Activated CD8-positive, alpha-beta memory T cell treated with anti-CD3 and anti-CD28 coated beads, Interleukin-2, amount 50 U/mL, for 24 hours (primary cell): ENCODE measurements around the gene SGPP2.
"Not testable (repeated sequence)": the region's sequence is repeated elsewhere in the genome, so short reads cannot be mapped to it uniquely, and the experiment has no call there.

Source experiments
- DNase-seq: peaks from one replicate; pipeline ENCODE4 v3.0.0-alpha.2; 2020; ENCODE audit errors: extremely low read depth

Gene SGPP2

DNA sequence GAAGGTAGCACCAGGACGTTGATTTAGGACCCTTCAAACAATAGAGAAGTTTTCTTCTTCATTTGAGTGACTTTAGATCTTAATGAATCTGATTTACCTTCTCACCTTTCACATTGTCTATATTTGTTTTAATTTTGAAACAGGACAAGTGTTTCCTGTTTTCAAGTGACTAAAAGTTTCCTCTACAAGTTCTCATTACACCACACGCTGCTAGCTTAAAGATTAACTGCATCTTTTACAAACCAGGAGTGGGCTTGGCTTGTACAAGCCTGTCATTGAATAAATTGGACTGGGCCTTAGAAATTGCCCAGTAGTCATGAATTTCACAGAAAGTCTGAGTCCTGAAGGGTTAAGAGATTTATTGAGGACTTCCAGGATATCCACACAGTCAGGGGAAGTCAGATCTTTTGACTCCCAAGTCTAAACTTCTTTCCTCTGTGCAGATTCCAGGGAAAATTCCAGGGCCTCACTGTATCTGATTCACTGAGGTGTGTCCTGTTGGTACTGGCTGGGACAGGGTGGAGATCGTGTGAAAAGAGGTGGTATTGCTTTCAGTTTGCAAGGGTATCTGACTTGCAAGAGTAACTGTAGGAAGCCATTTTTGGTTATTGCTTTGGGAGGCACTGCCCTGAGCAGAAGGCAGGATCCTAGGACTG is 3.4 kb downstream of the SGPP2 start:
- DNase-seq = no peak

- no peak for DNase-seq
Observed at GRCh38 chr2:222430071-222430470, 5.7 kb downstream of the SGPP2 start.

DNA sequence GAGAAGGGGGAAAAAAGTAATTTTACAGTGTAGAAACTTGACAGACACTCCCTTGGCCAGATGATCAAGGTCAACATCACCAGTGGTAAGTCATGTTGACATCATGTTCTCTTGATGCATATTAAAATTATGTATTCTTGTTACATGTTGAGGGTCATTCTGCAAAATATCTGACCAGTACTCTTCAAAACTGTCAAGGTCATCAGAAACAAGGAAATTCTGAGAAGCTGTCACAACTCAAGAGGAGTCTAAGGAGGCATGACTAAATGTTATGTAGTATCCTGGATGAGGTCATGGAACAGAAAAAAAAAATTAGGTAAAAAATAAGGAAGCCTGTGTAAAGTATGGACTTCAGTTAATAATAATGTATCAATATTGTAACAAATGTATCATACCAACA is 6.3 kb downstream of the SGPP2 start:
- no peak for DNase-seq

GRCh38 chr2:222431869-222432268 is 7.5 kb downstream of the SGPP2 start:
- no peak for DNase-seq

DNA sequence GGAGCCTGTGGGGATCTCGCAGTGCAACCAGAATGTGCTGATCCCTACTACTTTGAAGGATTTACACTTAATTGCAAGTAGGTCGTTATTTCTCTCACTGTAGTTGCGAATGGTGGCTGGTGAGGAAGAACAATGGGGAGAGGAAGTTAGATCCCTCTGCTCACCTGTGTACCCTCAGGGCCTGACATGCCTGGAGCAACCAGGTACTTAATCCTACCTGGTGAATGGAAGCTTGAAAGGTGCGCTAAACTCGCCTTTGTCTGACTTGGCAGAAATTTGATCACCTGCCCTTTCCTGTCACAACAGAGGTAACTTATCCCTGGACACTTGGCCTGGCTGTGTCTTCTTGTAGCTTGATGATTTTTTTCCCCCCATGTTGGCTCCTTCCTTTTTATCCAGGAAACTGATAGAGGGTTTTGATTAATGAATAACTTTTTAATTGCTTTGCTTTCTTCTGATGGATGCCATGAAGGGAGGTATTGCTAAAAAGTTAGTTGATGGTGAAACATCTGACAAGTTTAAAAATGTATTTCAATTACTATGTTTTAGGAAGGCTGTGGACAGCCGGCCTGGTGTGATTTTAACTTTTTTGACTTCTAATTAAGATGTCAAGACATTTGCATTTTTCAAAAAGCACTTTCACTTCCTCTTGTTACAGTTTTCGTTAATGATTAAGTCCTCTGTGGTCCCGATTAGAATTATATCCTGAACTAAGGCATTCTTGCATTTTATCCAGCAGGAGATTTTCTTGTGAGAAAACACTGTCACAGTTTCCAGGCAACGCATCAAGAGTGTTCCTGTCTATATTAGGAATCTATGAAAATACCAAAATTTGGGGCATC is 9.2 kb downstream of the SGPP2 start:
- no peak for DNase-seq

DNA sequence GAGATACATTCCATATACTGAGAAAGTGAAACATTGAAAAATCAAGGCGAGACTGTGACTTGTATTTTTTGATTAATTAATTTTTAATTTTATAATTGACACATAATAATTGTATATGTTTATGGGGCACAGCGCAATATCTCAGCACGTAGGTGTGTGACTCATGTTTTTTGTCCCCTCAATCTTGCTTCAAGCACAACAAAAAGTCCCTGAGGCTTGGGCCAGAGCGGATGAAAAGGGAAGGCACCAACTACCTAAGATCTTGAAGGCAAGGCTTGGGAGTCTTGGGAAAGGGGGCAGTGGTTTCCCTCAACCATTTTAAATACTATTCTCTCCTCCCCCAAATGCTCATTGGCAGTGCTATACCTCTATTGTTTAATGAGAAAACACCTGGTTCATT is 9.9 kb downstream of the SGPP2 start:
- no peak for DNase-seq

DNA sequence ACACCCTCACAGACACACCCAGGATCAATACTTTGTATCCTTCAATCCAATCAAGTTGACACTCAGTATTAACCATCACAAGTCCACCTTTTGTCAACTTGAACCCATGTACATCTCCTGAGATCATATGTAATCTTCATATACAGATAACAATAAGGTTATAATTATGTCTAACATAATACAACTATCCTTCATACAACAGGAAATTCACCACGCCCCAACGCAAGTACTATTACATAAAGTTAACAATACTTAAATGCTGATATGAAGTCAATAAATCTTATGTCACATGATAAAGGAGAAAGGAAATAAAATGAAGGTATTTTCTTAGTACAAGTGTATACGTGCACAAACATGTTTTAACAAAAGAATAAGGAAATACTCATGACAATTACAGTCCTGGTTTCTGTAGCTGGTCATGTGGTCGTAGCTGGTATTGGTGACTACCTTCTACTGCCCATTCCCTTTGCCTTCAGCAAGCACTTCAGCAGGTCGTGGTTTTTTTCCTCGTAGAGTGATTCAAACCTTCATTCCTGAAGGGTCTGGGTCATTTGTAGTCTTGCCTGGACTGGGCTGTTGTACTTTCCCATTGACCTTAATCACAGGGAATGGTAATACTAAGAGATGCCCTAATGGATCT is 11.2 kb downstream of the SGPP2 start:
- DNase-seq = not testable (repeated sequence)

- DNase-seq = no peak
Observed at GRCh38 chr2:222436040-222436413, 11.7 kb downstream of the SGPP2 start.

DNA sequence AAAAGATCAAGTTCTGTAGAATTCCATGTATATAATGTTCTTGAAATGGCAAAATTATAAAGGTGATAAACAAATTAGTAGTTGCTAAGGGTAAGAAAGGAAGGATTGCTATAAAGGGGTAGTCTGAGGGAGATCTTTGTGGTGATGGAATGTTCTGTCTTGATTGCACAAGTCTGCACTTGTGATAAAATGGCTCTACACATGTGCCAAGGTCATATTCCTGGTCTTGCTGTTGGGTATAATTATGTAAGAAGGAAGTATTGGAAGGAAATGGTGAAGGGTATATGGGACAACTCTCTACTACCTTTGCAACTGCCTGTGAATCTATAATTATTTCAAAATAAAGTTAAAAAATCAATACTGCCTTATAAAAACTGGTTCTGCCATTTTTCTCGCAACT is 15.3 kb downstream of the SGPP2 start:
- no peak for DNase-seq

- no peak for DNase-seq
Observed at GRCh38 chr2:222440673-222441422, 16.5 kb downstream of the SGPP2 start.

GRCh38 chr2:222442665-222443064 is 18.3 kb downstream of the SGPP2 start:
- DNase-seq = no peak

DNA sequence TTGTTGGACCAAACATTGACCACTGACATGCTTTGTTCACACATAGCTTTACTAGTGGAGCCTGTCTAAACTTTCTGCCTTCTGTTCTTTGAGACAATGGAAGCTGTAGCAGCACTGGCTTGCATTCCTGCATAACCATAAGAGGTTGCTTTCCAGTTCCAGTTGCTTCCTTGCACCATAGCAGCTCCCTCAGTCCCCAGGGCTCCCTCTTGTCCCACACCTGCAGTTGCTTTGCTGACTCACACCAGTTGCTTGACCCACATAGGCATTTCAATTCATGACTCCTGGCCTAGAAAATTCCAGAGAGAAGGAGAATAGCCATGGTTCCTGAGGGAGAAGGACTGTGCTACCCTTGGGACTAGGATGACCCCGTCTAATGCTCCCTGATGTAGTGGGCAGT is 20.9 kb downstream of the SGPP2 start:
- no peak for DNase-seq

DNA sequence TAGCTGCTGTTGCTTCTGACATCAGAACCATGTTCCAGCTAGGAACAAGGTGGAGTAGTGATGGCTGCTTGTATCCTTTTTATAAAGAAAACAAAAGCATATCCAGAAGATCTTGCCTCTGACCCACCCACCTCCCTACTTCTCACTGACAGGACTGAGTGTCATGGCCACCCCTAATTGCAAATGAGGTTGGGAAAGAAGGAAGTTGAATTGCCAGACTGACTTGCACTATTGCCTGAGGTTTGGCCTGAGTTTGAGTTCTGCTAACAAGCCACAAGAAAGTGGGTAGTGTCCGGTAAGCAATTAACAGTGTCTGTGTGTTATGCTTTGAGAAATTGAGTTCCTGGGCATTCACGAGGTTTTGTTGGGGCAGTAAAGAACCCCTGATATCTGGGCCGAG is 22.8 kb downstream of the SGPP2 start:
- DNase-seq = no peak

- DNase-seq = no peak
Observed at GRCh38 chr2:222448748-222449181, 24.4 kb downstream of the SGPP2 start.

- no peak for DNase-seq
Observed at GRCh38 chr2:222450021-222450420, 25.7 kb downstream of the SGPP2 start.

GRCh38 chr2:222451224-222451674 is 26.9 kb downstream of the SGPP2 start:
- no peak for DNase-seq

- DNase-seq = no peak
Observed at GRCh38 chr2:222452422-222452950, 28.1 kb downstream of the SGPP2 start.

GRCh38 chr2:222456479-222457077 is 32.2 kb downstream of the SGPP2 start:
- DNase-seq = no peak

DNA sequence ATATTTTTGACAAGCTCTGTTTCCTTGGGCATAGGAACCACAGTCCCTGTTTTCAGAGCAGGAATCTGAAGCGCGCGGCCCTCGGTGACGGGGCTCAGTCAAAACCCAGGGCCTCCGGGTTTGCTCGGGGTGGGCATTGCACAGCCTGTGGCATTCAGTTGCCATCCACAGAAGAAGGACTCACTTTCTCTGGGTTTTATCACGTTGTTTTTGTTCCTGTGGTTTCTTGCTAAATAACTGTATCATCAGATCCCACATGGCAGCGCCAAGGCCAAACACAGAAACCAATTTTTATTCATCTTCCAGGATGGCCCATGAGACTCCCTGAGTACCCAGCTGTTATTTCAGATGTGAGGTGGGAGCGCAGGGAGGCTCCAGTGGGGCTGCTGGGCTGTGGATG is 35.6 kb downstream of the SGPP2 start:
- no peak for DNase-seq

GRCh38 chr2:222465746-222466145 is 41.4 kb downstream of the SGPP2 start:
- no peak for DNase-seq

DNA sequence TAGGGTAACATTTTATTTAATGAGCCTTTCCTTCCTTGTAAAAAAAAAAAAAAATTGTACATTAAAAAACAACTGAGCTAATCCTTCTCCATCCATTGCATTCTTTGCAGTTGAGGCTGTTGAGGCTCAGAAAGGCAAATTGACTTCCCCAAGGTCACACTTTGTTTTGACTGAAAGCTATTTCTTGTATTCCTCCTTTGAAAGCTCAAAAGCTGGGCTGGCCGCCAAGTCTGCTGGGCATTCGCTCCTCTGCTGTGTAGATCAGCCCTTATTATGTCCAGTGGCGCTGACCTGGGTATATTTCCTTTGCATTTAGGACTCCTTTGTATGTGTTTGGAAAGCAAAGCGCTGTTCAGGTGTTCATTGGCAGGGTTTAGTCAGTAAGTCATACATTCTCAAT is 44.0 kb downstream of the SGPP2 start:
- DNase-seq = no peak
